ENCODE data around the gene THEMIS2.

THEMIS2 gene

DNA sequence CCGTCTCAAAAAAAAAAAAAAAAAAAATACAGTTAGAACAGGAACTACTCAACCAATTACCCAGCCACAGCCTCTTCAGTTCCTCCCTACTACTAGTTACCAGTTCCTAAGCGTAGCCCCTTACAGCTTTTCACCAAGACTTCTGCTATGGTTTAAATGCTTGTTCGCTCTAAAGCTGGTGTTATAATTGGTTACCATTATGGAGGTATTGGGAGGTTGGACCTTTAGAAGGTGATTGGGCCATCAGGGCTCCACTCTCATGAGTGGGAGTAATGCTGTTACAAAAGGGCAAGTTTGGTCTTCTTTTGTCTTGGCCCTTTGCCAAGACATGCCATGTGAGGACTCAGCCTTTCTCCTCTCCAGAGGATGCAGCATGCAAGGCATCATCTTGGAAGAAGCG is 59.4 kb downstream of the THEMIS2 start:
- no peak overlapping the region for H3K27ac ChIP-seq (ENCODE audit: low read depth, low read length)
- H3K4me2 ChIP-seq (ENCODE audit: low read depth, low read length, poor library complexity, severe bottlenecking): no peak overlapping the region

GRCh38 chr1:27934818-27935549 is 62.6 kb downstream of the THEMIS2 start, which contains the start of gene SMPDL3B:
Gene SMPDL3B (plus strand): TSS chr1:27935000. CDS start chr1:27935184, 184 bp downstream.
- no peaks in the 10 kb centered on the region for H3K9me3 ChIP-seq (ENCODE audit: insufficient read depth, low read length)
- no peaks in the 10 kb centered on the region for H3K79me2 ChIP-seq (ENCODE audit: insufficient read depth, low read length)
- H3F3A ChIP-seq (ENCODE audit: insufficient read depth): no peaks in the 10 kb centered on the region
- no peaks in the 10 kb centered on the region for H4K20me1 ChIP-seq (ENCODE audit: low read depth, low read length)
- H2AFZ ChIP-seq (ENCODE audit: low read depth, low read length, severe bottlenecking): no peak within 1 kb of the TSS
- H3K27me3 ChIP-seq (ENCODE audit: low read length): no peaks in the 10 kb centered on the region
- TF ChIP-seq EZH2phosphoT487 (conservative IDR thresholded peaks at IDR 0.05; ENCODE audit: low read length): no peak
- TF ChIP-seq, protein P1, sequence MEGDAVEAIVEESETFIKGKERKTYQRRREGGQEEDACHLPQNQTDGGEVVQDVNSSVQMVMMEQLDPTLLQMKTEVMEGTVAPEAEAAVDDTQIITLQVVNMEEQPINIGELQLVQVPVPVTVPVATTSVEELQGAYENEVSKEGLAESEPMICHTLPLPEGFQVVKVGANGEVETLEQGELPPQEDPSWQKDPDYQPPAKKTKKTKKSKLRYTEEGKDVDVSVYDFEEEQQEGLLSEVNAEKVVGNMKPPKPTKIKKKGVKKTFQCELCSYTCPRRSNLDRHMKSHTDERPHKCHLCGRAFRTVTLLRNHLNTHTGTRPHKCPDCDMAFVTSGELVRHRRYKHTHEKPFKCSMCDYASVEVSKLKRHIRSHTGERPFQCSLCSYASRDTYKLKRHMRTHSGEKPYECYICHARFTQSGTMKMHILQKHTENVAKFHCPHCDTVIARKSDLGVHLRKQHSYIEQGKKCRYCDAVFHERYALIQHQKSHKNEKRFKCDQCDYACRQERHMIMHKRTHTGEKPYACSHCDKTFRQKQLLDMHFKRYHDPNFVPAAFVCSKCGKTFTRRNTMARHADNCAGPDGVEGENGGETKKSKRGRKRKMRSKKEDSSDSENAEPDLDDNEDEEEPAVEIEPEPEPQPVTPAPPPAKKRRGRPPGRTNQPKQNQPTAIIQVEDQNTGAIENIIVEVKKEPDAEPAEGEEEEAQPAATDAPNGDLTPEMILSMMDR (IDR thresholded peaks at IDR 0.05; ENCODE audit: insufficient read depth, low read length, poor library complexity, severe bottlenecking): no peak
- H3K4me2 ChIP-seq (ENCODE audit: low read depth, low read length, poor library complexity, severe bottlenecking): no peak within 1 kb of the TSS
- no peak within 1 kb of the TSS for H3K27ac ChIP-seq (ENCODE audit: low read depth, low read length)
- H3K9ac ChIP-seq (ENCODE audit: low read length): no peak within 1 kb of the TSS
- no peaks in the 10 kb centered on the region for H3K9me2 ChIP-seq (replicated peaks; ENCODE audit: insufficient read depth, low read length)
- H3K4me3 ChIP-seq (ENCODE audit: insufficient read depth, low read length, poor library complexity, severe bottlenecking): no peak within 1 kb of the TSS
- no peaks in the 10 kb centered on the region for H3K36me3 ChIP-seq (ENCODE audit: low read length)

More for the DNA sequence above, 59.4 kb downstream of the THEMIS2 start:
- TF ChIP-seq, protein P1 (IDR thresholded peaks at IDR 0.05; ENCODE audit: insufficient read depth, low read length, poor library complexity, severe bottlenecking): no peak
- no peak for TF ChIP-seq EZH2phosphoT487 (conservative IDR thresholded peaks at IDR 0.05; ENCODE audit: low read length)
- no peaks in the 10 kb centered on the region for H3K36me3 ChIP-seq (ENCODE audit: low read length)
- no peak overlapping the region for H3K4me3 ChIP-seq (ENCODE audit: insufficient read depth, low read length, poor library complexity, severe bottlenecking)
- no peaks in the 10 kb centered on the region for H3K79me2 ChIP-seq (ENCODE audit: insufficient read depth, low read length)
- H4K20me1 ChIP-seq (ENCODE audit: low read depth, low read length): no peaks in the 10 kb centered on the region
- no peak overlapping the region for H3K9ac ChIP-seq (ENCODE audit: low read length)
- H2AFZ ChIP-seq (ENCODE audit: low read depth, low read length, severe bottlenecking): no peak overlapping the region
- no peaks in the 10 kb centered on the region for H3K27me3 ChIP-seq (ENCODE audit: low read length)
- H3K9me3 ChIP-seq (ENCODE audit: insufficient read depth, low read length): no peaks in the 10 kb centered on the region
- no peaks in the 10 kb centered on the region for H3F3A ChIP-seq (ENCODE audit: insufficient read depth)
- no peaks in the 10 kb centered on the region for H3K9me2 ChIP-seq (replicated peaks; ENCODE audit: insufficient read depth, low read length)

GRCh38 chr1:27935721-27936120 is 63.4 kb downstream of the THEMIS2 start:
- Histone ChIP-seq H3K4me3 (ENCODE audit: insufficient read depth, low read length, poor library complexity, severe bottlenecking) (no peak overlapping the region), H3K27ac (ENCODE audit: low read depth, low read length) (no peak overlapping the region), H3K9me3 (ENCODE audit: insufficient read depth, low read length) (no peaks in the 10 kb centered on the region), H2AFZ (ENCODE audit: low read depth, low read length, severe bottlenecking) (no peak overlapping the region), H4K20me1 (ENCODE audit: low read depth, low read length) (no peaks in the 10 kb centered on the region), H3K36me3 (ENCODE audit: low read length) (no peaks in the 10 kb centered on the region), H3K9ac (ENCODE audit: low read length) (no peak overlapping the region), H3K27me3 (ENCODE audit: low read length) (no peaks in the 10 kb centered on the region), H3K79me2 (ENCODE audit: insufficient read depth, low read length) (no peaks in the 10 kb centered on the region), H3K9me2 (replicated peaks; ENCODE audit: insufficient read depth, low read length) (no peaks in the 10 kb centered on the region), H3K4me2 (ENCODE audit: low read depth, low read length, poor library complexity, severe bottlenecking) (no peak overlapping the region), H3F3A (ENCODE audit: insufficient read depth) (no peaks in the 10 kb centered on the region)
- TF ChIP-seq EZH2phosphoT487 (conservative IDR thresholded peaks at IDR 0.05; ENCODE audit: low read length): no peak
- TF ChIP-seq, protein P1 (IDR thresholded peaks at IDR 0.05; ENCODE audit: insufficient read depth, low read length, poor library complexity, severe bottlenecking): no peak

Data from SU-DHL-6 (cell line).